C4-2B (cell line): ENCODE measurements around the gene ERC2.

ENCODE experiments used
- H3K27ac ChIP-seq: fragments of 450-650 bp; 2 replicates; pipeline ENCODE4 v1.5.1; 2017
- CTCF ChIP-seq: fragments of 450-650 bp; conservative IDR thresholded peaks from 2 replicates; pipeline ENCODE4 v1.5.1; 2017; ENCODE audit warnings: mild to moderate bottlenecking
- ZFX ChIP-seq: fragments of 450-650 bp; IDR thresholded peaks from 2 replicates; pipeline ENCODE4 v1.6.1; 2017

The ERC2 gene

GRCh38 chr3:55939287-55939686, 529.0 kb downstream of the ERC2 start:
- TF ChIP-seq ZFX (no peak), CTCF (no peak)

GRCh38 chr3:55937301-55937700, 531.0 kb downstream of the ERC2 start:
- H3K27ac ChIP-seq, result no peak overlapping the region
- TF ChIP-seq ZFX (no peak), CTCF (no peak)

More at GRCh38 chr3:55939287-55939686, 529.0 kb downstream of the ERC2 start:
- H3K27ac ChIP-seq, result no peak overlapping the region

GRCh38 chr3:55936549-55937052, 531.7 kb downstream of the ERC2 start:
- H3K27ac ChIP-seq, result no peak overlapping the region
- TF ChIP-seq CTCF (no peak), ZFX (no peak)

DNA sequence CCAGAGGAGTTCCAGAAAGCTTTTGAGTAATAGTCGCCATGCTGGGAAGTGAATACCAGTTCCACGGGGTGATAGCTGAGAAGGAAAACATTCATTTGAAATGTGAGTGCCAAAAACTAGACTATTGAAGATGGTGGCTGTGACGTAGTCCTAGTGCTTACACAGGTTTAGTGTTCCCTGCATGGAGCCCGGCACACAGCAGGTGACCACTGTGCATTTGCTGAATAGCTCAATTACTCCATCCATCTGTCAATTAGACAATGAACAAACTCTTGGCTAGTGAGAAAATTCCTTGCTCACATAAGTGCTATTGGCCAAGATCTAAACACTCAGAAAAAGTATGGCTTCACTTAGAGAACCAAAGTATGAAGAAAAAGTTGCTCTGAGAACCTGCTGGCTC, 533.0 kb downstream of the ERC2 start:
- H3K27ac ChIP-seq, result no peak overlapping the region
- no peak for TF ChIP-seq ZFX
- no peak for TF ChIP-seq CTCF

DNA sequence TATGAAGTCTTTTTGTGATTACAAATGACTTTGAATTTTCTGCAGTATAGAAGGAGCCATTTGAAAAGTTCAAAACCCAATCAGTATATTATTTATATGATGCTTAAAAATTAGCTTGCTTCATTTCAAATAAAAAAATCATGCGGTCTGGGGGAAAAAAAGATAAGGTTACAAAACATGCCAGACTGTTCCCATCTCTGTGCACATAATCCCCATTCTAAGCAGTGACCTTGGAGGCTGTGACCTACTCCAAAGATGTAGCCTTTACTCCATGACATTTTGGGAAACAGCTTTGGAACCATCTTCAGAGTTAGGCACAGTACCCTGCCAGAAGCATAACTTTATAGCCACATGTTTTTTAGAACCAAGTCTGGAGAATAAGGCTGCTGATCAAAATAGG, 533.5 kb downstream of the ERC2 start:
- no peak overlapping the region for H3K27ac ChIP-seq
- TF ChIP-seq CTCF, result no peak

DNA sequence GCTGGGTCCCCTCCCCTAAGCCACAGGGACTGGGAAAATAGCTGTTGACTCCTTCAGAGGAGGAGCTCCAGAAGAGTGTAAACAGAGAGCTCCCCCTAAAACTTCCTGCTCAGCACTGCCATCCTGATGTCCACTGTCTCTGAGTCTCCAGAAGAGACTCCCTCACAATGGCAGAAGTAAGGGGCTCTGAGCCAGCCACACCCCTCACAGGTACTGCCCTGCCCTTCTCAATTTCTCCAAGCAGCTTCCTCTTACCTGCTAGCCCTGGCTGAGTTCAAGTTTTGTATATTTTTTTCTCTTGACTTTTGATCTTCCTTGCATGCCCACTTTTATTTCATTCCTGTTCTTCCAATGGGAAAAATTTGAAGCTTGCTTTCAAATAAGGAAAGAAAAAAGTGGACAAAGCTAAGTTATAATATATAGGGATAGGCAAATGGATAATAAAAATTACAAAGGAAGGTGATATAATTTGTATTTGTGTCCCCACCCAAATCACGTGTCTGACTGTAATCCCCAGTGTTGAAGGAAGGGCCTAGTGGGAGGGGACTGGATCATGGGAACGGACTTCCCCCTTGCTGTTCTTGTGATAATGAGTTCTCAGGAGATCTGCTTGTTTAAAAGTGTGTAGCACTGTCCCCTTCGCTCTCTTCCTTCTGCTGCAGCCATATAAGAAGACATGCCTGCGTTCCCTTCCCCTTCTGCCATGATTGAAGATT, 539.0 kb downstream of the ERC2 start:
- no peak overlapping the region for H3K27ac ChIP-seq
- TF ChIP-seq CTCF, result no peak
- no peak for TF ChIP-seq ZFX

- H3K27ac ChIP-seq, result no peak overlapping the region
- TF ChIP-seq CTCF, result no peak
- TF ChIP-seq ZFX, result no peak
Observed at GRCh38 chr3:55923626-55924025, 544.6 kb downstream of the ERC2 start.
